Esophagus muscularis mucosa (tissue), 4 donors: ENCODE results near the gene MYOCOS. TPM values are rescaled to one million over a fixed set of nuclear protein-coding genes. Genes with fewer than 3 reads are reported as not detected.
"Not testable (repeated sequence)": the region's sequence is repeated elsewhere in the genome, so short reads cannot be mapped to it uniquely, and the experiment has no call there.

ENCODE experiments used
- DNase-seq: peaks from one replicate; pipeline ENCODE4 v3.0.0-alpha.2; 2017; ENCODE audit errors: extremely low spot score
- H3K27ac ChIP-seq, 4 donors: fragments of 200-600 bp; sonication (generic); replicated peaks in 1 of 4; 1 replicate in 3 of 4; 2 replicates in 1 of 4; pipeline ENCODE4 v1.5.1; 2016 to 2019; ENCODE audit warnings: mild to moderate bottlenecking in 1 of 4
- H3K27me3 ChIP-seq, 4 donors: fragments of 200-600 bp; sonication (generic); one replicate each; pipeline versions ENCODE4 v1.5.1 to v1.6.0; 2016 to 2019
- H3K36me3 ChIP-seq, 4 donors: fragments of 200-600 bp; sonication (generic); one replicate each; pipeline ENCODE4 v1.5.1; 2016 to 2019
- H3K4me1 ChIP-seq, 4 donors: fragments of 200-600 bp; sonication (generic); one replicate each; pipeline ENCODE4 v1.5.1; 2016 to 2019
- H3K4me3 ChIP-seq, 4 donors: fragments of 200-600 bp; sonication (generic); 1 replicate in 2 of 4; 2 replicates in 2 of 4; pipeline ENCODE4 v1.5.1; 2016 to 2019; ENCODE audit warnings: mild to moderate bottlenecking in 4 of 4, moderate library complexity in 1 of 4
- H3K9me3 ChIP-seq, 4 donors: fragments of 200-600 bp; sonication (generic); 1 replicate in 3 of 4; 2 replicates in 1 of 4; pipeline ENCODE4 v1.5.1; 2016 to 2019
- EP300 ChIP-seq: sonication (generic); formaldehyde crosslinking; IDR thresholded peaks from one replicate; pipeline ENCODE4 v1.6.1; 2017; ENCODE audit warnings: antibody characterized with exemption
- POLR2A ChIP-seq: fragments of 450-650 bp; IDR thresholded peaks from one replicate; pipeline ENCODE4 v1.6.1; 2017; ENCODE audit warnings: antibody characterized with exemption, moderate library complexity, mild to moderate bottlenecking, low read depth
- POLR2AphosphoS5 ChIP-seq, 2 donors: sonication (generic); formaldehyde crosslinking; IDR thresholded peaks; one replicate each; pipeline ENCODE4 v1.6.1; 2017; ENCODE audit warnings: antibody characterized with exemption in 2 of 2
- WGBS: methylation state at CpG from one replicate; pipeline ENCODE4 v1.1.5; 2018; 5-methylcytosine and 5-hydroxymethylcytosine counted together
- intact Hi-C: fragments of 100-400 bp; cut with DNase I; formaldehyde crosslinking; loops from one replicate; pipeline ENCODE4 v1.15.1; 2023
- total RNA-seq, 4 donors: library from RNA; depleted of rRNA; stranded (reverse); fragments of >200 nt; gene quantifications; one replicate each; pipeline versions ENCODE4 v1.1.0 to v1.2.1, GENCODE V29; 2016
- TF ChIP-seq, protein P1 (sequence below), 3 experiments: fragments of 200-600 bp in 2 of 3; fragments of 450-650 bp in 1 of 3; sonication (generic) in 2 of 3; IDR thresholded peaks; one replicate each; pipeline ENCODE4 v1.5.1; 2017 to 2019; ENCODE audit warnings: antibody characterized with exemption in 3 of 3, mild to moderate bottlenecking in 2 of 3, moderate library complexity in 1 of 3

MYOCOS gene
- total RNA-seq, 4 donors from 2014 or later = not detected

DNA sequence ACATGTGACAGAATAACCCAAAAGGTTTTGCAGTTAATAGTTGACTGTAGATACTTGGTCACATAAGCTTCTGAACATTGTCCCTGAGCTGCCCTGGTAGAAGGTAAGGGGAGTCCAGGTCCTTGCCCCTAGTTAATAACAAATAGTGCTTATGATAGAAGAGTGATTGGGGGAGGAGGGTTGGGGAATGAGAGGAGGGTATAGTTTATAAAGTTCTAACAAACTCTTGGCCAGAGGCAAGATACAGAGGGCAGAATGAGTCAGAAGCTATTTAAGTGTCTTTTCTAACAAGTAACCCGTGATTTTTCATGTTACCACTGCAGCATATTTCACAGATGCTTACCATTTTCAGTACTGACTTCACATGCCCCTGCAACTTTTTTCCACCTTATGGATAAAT lies 26.7 kb upstream of the MYOCOS start:
- WGBS = 44% methylated on average over 1 of the region's 1 CpG
- no peaks in the 10 kb centered on the region for H3K27me3 ChIP-seq
- H3K4me1 ChIP-seq = peaks cover 0 to 10% (median 0%) of the 10 kb centered on the region in 4 donors
- H3K4me3 ChIP-seq = no peak overlapping the region
- intact Hi-C loops = no loop called here
- DNase-seq = no peak
- no peak for TF ChIP-seq EP300
- no peak for TF ChIP-seq POLR2A
- no peaks in the 10 kb centered on the region for H3K9me3 ChIP-seq
- peak overlapping the region in 1 of 4 donors; percentile 16 for H3K27ac ChIP-seq
- peaks cover 20 to 46% (median 40%) of the 10 kb centered on the region in 4 donors for H3K36me3 ChIP-seq

DNA sequence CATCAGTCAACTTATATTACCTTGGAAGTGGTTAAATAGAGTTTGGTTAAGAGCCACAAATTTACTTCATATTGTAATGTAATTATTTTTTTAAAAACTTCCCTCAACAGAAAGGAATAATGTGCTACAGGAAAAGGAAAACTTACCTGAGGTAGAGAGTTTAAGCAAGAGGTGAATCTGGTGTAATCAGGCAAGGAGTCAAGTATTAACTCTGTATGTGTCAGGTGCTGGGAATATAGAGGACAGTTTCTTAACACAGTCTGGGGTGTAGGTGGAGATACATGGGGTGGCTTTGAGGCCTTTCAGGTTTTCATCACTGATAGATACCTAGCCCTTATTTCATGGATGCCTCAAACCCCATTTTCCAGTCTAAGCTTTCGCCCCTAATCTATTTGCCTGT lies 25.9 kb upstream of the MYOCOS start:
- Histone ChIP-seq H3K4me3 (no peak overlapping the region), H3K27me3 (no peaks in the 10 kb centered on the region), H3K4me1 (peaks cover 0 to 6% (median 0%) of the 10 kb centered on the region in 4 donors), H3K36me3 (peaks cover 20 to 38% (median 34%) of the 10 kb centered on the region in 4 donors), H3K27ac (no peak overlapping the region), H3K9me3 (no peaks in the 10 kb centered on the region)
- WGBS = 100% methylated on average over 1 of the region's 1 CpG
- intact Hi-C loops = no loop called here
- DNase-seq = no peak
- TF ChIP-seq EP300 (no peak), POLR2A (no peak), POLR2AphosphoS5 (IDR thresholded peaks at IDR 0.05) (no peak)
- TF ChIP-seq, protein P1, sequence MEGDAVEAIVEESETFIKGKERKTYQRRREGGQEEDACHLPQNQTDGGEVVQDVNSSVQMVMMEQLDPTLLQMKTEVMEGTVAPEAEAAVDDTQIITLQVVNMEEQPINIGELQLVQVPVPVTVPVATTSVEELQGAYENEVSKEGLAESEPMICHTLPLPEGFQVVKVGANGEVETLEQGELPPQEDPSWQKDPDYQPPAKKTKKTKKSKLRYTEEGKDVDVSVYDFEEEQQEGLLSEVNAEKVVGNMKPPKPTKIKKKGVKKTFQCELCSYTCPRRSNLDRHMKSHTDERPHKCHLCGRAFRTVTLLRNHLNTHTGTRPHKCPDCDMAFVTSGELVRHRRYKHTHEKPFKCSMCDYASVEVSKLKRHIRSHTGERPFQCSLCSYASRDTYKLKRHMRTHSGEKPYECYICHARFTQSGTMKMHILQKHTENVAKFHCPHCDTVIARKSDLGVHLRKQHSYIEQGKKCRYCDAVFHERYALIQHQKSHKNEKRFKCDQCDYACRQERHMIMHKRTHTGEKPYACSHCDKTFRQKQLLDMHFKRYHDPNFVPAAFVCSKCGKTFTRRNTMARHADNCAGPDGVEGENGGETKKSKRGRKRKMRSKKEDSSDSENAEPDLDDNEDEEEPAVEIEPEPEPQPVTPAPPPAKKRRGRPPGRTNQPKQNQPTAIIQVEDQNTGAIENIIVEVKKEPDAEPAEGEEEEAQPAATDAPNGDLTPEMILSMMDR (IDR thresholded peaks at IDR 0.05) = no peak

DNA sequence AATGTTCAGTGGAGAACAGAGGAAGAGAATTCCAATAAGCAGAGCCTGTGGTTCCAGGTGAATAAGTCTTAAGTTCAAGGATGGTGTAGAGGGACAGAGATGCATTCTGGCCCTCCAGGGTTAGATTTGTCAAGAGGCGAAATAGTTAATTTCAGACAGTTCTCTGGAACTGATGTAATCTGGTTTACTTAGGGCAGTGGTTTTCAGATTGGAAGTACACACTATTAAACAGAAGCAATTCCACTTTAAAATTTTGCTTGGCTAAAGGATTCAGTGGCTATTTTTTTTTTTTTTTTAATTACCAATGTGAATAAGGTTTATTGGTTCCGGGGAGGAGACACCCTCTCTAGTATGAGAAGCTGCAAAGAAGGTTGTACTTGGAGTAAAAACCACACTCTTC lies 25.3 kb upstream of the MYOCOS start:
- Histone ChIP-seq H3K27ac (no peak overlapping the region), H3K9me3 (no peaks in the 10 kb centered on the region), H3K27me3 (no peaks in the 10 kb centered on the region), H3K4me3 (no peak overlapping the region), H3K4me1 (peaks cover 0 to 6% (median 0%) of the 10 kb centered on the region in 4 donors), H3K36me3 (peaks cover 15 to 32% (median 28%) of the 10 kb centered on the region in 4 donors)
- TF ChIP-seq POLR2A (no peak), EP300 (no peak), POLR2AphosphoS5 (IDR thresholded peaks at IDR 0.05) (no peak)
- TF ChIP-seq, protein P1 (IDR thresholded peaks at IDR 0.05) = no peak
- DNase-seq = no peak
- intact Hi-C loops = no loop called here
- 93% methylated on average over 2 of the region's 2 CpGs for WGBS

DNA sequence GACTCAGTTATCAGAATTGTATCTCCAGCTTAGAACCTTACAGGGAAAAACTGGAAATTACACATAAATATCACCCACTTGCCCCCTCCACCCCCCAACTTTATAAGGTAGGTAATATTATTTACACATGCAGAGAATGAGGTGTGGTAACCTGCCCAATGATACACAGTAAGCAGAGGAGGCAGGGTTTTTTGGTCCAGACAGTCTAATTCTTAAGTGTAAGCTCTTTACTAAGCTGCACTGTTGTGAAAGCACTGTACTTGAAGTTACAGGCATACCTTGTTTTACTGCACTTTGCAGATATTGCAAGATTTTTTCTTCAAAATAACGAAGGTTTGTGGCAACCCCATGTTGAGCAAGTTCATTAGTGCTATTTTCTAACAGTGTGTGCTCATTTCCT lies 24.8 kb upstream of the MYOCOS start:
- no peak for DNase-seq
- TF ChIP-seq POLR2AphosphoS5 (IDR thresholded peaks at IDR 0.05) (no peak), EP300 (no peak), POLR2A (no peak)
- TF ChIP-seq, protein P1 (IDR thresholded peaks at IDR 0.05) = no peak
- H3K4me3 ChIP-seq = no peak overlapping the region
- H3K9me3 ChIP-seq = no peaks in the 10 kb centered on the region
- no peak overlapping the region for H3K27ac ChIP-seq
- H3K27me3 ChIP-seq = no peaks in the 10 kb centered on the region
- WGBS = 74% methylated on average over 1 of the region's 1 CpG
- peaks cover 10 to 27% (median 23%) of the 10 kb centered on the region in 4 donors for H3K36me3 ChIP-seq
- H3K4me1 ChIP-seq = peaks cover 0 to 6% (median 0%) of the 10 kb centered on the region in 4 donors
- intact Hi-C loops = no loop called here

DNA sequence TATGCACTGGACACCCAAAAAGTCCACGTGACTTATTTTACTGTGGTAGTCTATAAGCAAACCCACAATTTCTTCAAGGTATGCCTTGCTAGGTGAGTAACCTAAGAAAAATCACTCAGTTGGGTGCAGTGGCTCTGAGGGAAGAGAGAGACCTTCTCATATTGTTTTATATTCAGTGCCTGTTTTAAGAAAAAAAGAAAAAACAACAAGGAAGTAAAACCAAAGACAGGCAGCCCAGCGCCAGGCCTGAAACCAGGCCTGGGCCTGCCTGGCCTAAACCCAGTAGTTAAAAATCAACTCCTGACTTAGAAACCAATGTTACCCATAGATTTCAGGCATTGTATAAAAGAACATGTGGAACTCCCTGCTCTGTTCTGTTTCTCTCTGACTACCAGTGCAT lies 21.7 kb upstream of the MYOCOS start:
- DNase-seq, H3K27ac ChIP-seq, H3K4me1 ChIP-seq, H3K9me3 ChIP-seq, H3K36me3 ChIP-seq, H3K27me3 ChIP-seq, intact Hi-C loops, H3K4me3 ChIP-seq: not testable (repeated sequence)
- 98% methylated on average over 2 of the region's 2 CpGs for WGBS

DNA sequence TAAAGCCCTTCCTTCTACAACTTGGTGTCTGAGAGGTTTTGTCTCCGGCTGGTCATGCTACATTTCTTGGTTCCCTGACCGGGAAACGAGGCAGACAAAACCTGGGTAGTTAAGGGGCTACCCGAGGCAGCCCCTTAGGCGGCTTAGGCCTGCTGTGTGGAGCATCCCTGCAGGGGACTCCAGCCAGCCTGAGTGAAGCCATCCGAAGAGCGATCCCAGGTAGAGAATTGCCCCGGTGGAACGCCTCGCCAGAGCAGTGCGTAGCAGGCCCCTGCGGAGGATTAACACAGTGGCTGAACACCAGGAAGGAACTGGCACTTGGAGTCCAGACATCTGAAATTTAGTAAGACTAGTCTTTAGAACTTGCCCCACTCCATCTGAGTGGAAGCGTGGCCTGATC lies 21.2 kb upstream of the MYOCOS start:
- no peaks in the 10 kb centered on the region for H3K36me3 ChIP-seq
- no peaks in the 10 kb centered on the region for H3K4me1 ChIP-seq
- no peaks in the 10 kb centered on the region for H3K9me3 ChIP-seq
- no peak for DNase-seq
- intact Hi-C loops = no loop called here
- TF ChIP-seq POLR2A (no peak), EP300 (no peak), POLR2AphosphoS5 (IDR thresholded peaks at IDR 0.05) (no peak)
- TF ChIP-seq, protein P1 (IDR thresholded peaks at IDR 0.05) = no peak
- WGBS = 94% methylated on average over 7 of the region's 13 CpGs
- no peak overlapping the region for H3K27ac ChIP-seq
- H3K4me3 ChIP-seq = no peak overlapping the region
- H3K27me3 ChIP-seq = no peaks in the 10 kb centered on the region

DNA sequence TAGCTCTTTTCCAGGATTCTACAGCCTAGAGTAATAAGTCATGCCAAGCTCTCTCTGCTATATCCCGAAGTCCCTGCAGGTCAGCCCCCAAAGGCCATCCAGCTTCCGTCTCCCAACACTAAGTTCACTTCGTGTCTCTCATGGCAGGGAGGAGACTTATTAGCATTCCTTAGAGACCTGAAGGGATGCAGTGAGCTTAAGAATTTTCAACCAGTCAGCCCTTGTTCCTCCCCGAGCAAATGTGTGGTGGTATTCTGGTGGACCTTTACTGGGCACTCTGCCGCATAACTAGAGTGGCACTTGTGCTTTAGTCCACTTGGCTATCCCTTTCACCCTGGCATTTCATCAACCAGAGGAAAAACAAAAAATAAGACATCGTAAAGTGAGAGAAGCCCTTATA lies 19.0 kb upstream of the MYOCOS start:
- H3K36me3 ChIP-seq, H3K9me3 ChIP-seq, DNase-seq, intact Hi-C loops, H3K27me3 ChIP-seq, H3K27ac ChIP-seq, H3K4me3 ChIP-seq, H3K4me1 ChIP-seq: not testable (repeated sequence)
- 91% methylated on average over 6 of the region's 6 CpGs for whole genome bisulfite sequencing
